Suppressor macrophage treated with lipopolysaccharide for 1 hour (primary cell): ENCODE data around the gene JADE2.
A peak's percentile ranks its signal among the peaks of the same experiment; 100 is the strongest.
"Not testable (repeated sequence)": the region's sequence is repeated elsewhere in the genome, so short reads cannot be mapped to it uniquely, and the experiment has no call there.

Experiments used
- DNase-seq, 3 donors: peaks; one replicate each; pipeline ENCODE4 v3.0.0-alpha.2; 2020 to 2022

The JADE2 gene

GRCh38 chr5:134552716-134553115 is 27.2 kb downstream of the JADE2 start:
- not testable (repeated sequence) for DNase-seq

DNA sequence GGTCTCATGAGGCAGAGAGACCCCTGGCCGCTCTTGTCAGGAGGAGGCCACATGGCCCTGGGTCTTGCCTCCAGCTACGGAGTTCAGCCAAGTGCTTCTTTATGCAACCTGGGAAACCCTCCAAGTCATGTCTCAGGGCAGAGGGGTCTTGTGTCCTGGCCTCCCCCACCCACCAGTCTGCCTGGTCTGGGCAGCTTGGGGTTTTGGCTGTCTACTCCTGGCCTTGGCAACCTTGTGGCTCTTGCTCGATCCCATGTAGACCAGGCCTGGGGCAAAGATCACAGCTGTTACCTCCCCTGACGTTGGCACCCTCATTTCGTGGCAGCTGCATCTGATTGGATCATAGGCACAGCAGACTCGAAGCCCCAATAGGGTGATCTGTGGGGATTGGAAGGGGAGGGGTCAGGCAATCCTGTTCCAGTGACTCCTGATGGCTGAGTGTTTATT is 28.4 kb downstream of the JADE2 start:
- no peak for DNase-seq

GRCh38 chr5:134554319-134555222 is 29.1 kb downstream of the JADE2 start:
- peak; percentile 90 to 93 (median 91) for DNase-seq

- DNase-seq = peak in 2 of 3 donors; percentile 14 to 25
Observed at GRCh38 chr5:134555223-134555889, 29.9 kb downstream of the JADE2 start.

- DNase-seq = peak; percentile 93 to 95 (median 95)
Observed at GRCh38 chr5:134555890-134556311, 30.4 kb downstream of the JADE2 start.

GRCh38 chr5:134556588-134556987 is 31.1 kb downstream of the JADE2 start:
- DNase-seq = not testable (repeated sequence)

DNA sequence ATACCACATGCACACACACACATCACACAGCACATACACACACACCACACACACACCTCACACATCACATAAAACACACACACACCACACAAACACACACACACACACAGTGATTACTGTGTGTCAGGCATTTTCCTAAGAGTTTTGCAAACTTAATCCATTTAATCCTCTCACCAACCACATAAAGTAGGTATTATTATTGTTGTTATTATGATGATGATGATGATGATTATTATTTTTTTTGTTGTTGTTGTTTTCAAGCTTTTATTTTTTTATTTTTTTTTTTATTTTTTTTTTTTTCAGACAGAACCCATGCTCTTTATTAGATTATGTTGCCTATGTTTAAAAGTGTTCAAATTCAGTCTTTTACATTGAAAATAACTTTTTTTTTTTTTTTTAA is 31.5 kb downstream of the JADE2 start:
- DNase-seq = no peak

- no peak for DNase-seq
Observed at GRCh38 chr5:134559672-134560071, 34.2 kb downstream of the JADE2 start.

- DNase-seq = no peak
Observed at GRCh38 chr5:134560698-134561097, 35.2 kb downstream of the JADE2 start.

DNA sequence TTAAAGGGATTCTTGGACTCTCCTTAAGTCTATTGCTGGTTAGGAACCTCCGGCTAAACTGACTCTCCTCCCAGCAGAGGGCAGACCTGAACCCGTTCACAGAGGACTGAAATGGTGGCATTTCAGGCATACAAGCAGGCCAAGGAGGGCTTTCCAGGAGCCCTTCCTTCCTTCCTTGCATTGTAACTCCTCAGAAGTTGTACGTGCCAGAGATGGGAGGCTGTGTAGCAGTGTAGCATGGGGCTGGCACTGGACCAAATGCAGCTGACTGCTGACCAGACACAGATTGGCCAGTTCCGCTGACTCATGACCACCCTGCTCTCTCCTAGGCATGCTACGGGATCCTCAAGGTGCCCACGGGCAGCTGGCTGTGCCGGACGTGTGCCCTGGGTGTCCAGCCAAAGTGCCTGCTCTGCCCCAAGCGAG is 36.4 kb downstream of the JADE2 start:
- peak; percentile 45 to 61 (median 55) for DNase-seq

GRCh38 chr5:134563221-134563620 is 37.8 kb downstream of the JADE2 start:
- DNase-seq = peak in 1 of 3 donors; percentile 33

DNA sequence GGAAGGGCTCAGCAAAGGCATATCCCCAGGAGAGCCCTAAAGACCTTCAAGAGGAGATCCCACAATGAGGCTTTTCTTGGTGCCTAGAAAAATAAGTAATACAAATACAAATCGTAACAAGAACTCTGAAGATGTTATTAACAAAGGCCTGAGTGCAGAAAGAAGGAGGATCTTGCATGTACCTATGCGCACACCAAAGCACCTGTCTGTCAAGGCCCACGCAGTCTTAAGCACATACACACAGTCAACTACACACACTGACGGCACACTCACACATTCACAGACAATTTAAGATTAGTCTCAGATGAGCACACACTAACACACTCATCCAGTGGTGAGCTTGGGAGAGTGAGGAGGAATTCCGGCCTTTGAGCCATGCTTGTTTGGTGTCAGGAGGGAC is 38.5 kb downstream of the JADE2 start:
- DNase-seq = no peak

GRCh38 chr5:134564396-134564795 is 38.9 kb downstream of the JADE2 start:
- no peak for DNase-seq

- DNase-seq = peak; percentile 26 to 63 (median 37)
Observed at GRCh38 chr5:134565791-134566740, 40.6 kb downstream of the JADE2 start.

DNA sequence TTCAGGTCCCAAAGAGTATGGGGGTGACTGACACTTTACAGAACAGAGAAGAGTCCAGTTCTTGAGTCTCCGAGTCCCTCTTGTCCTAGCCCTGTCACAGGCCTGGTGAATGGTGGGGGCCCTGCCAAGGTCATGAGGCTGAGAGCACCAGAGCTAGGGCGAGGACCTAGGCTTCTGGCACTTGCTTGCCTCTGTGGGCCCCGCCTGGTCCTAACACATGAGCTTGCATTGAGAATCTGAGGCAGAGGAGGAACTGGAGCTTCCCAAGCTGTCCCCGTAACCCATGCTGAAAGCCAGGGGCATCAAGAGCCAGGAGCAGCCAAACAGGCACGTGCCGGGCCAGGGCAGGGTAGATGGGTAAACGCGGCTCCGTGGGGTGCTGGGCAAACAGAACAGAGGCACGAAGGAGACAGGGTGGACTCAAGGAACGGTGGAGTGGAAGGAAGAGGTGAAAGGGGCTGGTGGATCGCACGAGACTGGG is 41.3 kb downstream of the JADE2 start:
- no peak for DNase-seq

- peak; percentile 91 to 96 (median 94) for DNase-seq
Observed at GRCh38 chr5:134567641-134568336, 42.3 kb downstream of the JADE2 start.

- DNase-seq = no peak
Observed at GRCh38 chr5:134568337-134568700, 42.8 kb downstream of the JADE2 start.

GRCh38 chr5:134568761-134569695 is 43.6 kb downstream of the JADE2 start:
- DNase-seq = peak in 2 of 3 donors; percentile 41 to 52

DNA sequence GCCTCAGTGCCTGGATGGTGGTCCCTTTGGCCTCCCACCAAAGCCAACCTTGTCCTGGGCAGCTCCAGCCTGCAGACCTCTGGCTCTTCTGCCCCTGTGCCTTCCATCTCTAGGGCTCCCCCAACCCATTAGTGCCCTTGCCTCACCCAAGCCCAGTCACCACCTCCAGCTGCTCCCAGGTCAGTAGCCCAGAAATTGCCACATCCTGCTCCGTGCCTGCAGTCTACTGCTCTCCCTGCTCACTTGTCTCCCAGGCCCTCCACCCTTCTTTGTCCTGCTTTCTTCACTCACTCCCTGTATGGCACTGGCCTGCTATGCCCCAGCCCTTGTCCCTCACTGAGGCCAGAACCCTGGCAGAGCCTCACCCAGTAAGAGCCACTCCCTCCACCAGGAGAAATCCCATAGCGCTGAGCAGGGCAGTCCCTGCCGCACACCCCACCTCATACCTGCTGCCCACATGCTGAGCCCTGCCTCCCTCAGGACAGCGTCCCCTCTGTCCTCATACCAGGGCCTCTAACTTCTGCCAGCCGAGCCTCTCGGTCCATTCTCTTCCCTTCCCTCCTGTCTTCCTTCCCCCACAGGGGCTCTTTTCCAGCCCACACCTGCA is 44.4 kb downstream of the JADE2 start:
- no peak for DNase-seq

DNA sequence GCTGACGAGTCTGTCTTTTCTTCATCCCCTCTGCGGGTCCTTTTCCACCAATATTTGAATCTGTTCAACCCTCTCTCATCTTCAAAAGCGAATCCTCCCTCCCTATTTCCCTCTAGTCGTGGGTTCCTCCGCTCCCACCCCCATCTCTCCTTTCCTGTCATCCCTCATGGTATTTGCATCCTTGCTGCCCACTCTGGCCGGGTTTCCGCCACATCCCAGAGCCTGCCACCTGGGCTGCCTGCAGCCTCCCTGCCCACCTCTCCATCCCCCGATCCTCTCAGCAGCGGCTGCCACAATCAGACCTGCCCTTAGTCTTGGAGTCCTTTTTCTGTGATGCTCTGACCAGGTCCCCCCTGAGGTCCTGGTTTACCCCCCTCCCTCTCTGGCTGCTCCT is 44.9 kb downstream of the JADE2 start:
- no peak for DNase-seq
